GM12878 (cell line): Measurements from ENCODE around the gene HBA2. TPM values are rescaled to one million over a fixed set of nuclear protein-coding genes. Genes with fewer than 3 reads are reported as not detected.

Experiments
- ATAC-seq: fragments of 200-7000 bp; cut with Tn5 transposase; 3 replicates; pipeline ENCODE4 v1.9.1; 2020; ENCODE audit warnings: mild to moderate bottlenecking, moderate library complexity
- BruUV-seq: library from RNA; stranded (reverse); fragments of 400-500 nt; replicated peaks from 2 replicates; lab custom pipeline; 2021; lab: Mats Ljungman, UMichigan
- CTCF ChIA-PET: fragments of 300-600 bp; sonication (Branson Sonifier 250); formaldehyde crosslinking; extraction: SDS; loops from one replicate; lab custom pipeline; 2021; ENCODE audit warnings: inconsistent platforms; lab: Yijun Ruan, JAX
- POLR2A ChIA-PET: fragments of 350-600 bp; formaldehyde crosslinking; extraction: SDS; loops from one replicate; lab custom pipeline; 2021; ENCODE audit warnings: inconsistent platforms; lab: Charles Lee
- RAD21 ChIA-PET: fragments of 300-600 bp; sonication (Branson Sonifier 250); formaldehyde crosslinking; loops from one replicate; lab custom pipeline; 2023; ENCODE audit warnings: antibody characterized with exemption; ENCODE audit not compliant: unreplicated experiment; lab: Charles Lee
- SMC1A ChIA-PET: fragments of 300-600 bp; sonication (Branson Sonifier 250); formaldehyde crosslinking; loops from one replicate; lab custom pipeline; 2023; ENCODE audit not compliant: unreplicated experiment, uncharacterized antibody; lab: Charles Lee
- DNase-seq: peaks from one replicate; pipeline ENCODE4 v3.0.0-alpha.2; 2011; ENCODE audit warnings: low read depth, low spot score
- FAIRE-seq: peaks from 3 replicates; lab custom pipeline; 2011; peaks lifted over from hg19 to GRCh38; lab: Jason Lieb, UNC
- H2AFZ ChIP-seq: 2 replicates; pipeline ENCODE4 v1.6.0; 2011; ENCODE audit warnings: low read depth, low read length, control low read depth; ENCODE audit not compliant: control insufficient read depth
- H3K27ac ChIP-seq: 2 replicates; pipeline ENCODE4 v1.5.1; 2011; ENCODE audit warnings: control low read depth; ENCODE audit not compliant: control insufficient read depth, insufficient read depth
- H3K27me3 ChIP-seq, 2 experiments: replicated peaks in 1 of 2; 2 replicates each; pipeline versions ENCODE4 v1.6.0 to v1.6.1; 2011; ENCODE audit warnings: low read length in 1 of 2; ENCODE audit not compliant: control insufficient read depth in 2 of 2, insufficient read depth in 2 of 2
- H3K36me3 ChIP-seq, 2 experiments: 2 replicates each; pipeline ENCODE4 v1.5.1; 2011; ENCODE audit warnings: low read length in 1 of 2; ENCODE audit not compliant: control insufficient read depth in 2 of 2, insufficient read depth in 2 of 2
- H3K4me1 ChIP-seq: 2 replicates; pipeline ENCODE4 v1.6.1; 2011; ENCODE audit warnings: mild to moderate bottlenecking, low read length, moderate library complexity, mixed read lengths; ENCODE audit not compliant: control insufficient read depth, insufficient read depth
- H3K4me2 ChIP-seq: 2 replicates; pipeline ENCODE4 v1.6.0; 2011; ENCODE audit warnings: control low read depth; ENCODE audit not compliant: control insufficient read depth, insufficient read depth
- H3K4me3 ChIP-seq: fragments of 200-600 bp; sonication (generic); 2 replicates; pipeline ENCODE4 v1.5.1; 2016
- H3K79me2 ChIP-seq: 2 replicates; pipeline ENCODE4 v1.6.0; 2011; ENCODE audit warnings: low read length; ENCODE audit not compliant: control insufficient read depth, insufficient read depth
- H3K9ac ChIP-seq: 2 replicates; pipeline ENCODE4 v1.8.0; 2011; ENCODE audit warnings: low read length, control low read depth, mixed read lengths; ENCODE audit not compliant: control insufficient read depth, insufficient read depth
- H3K9me3 ChIP-seq: replicated peaks from 3 replicates; pipeline ENCODE4 v1.5.1; 2011; ENCODE audit warnings: mild to moderate bottlenecking, low read length; ENCODE audit not compliant: control insufficient read depth, insufficient read depth
- H4K20me1 ChIP-seq: 2 replicates; pipeline ENCODE4 v1.6.0; 2011; ENCODE audit not compliant: control insufficient read depth, insufficient read depth
- CHD1 ChIP-seq: IDR thresholded peaks from 2 replicates; pipeline ENCODE4 v1.6.1; 2012; ENCODE audit warnings: low read depth, low read length, improper control_type of control experiment
- DPF2 ChIP-seq: fragments of 450-650 bp; IDR thresholded peaks from 2 replicates; pipeline ENCODE4 v1.6.1; 2017; ENCODE audit warnings: mild to moderate bottlenecking
- E2F8 ChIP-seq: fragments of 450-650 bp; IDR thresholded peaks from 2 replicates; pipeline ENCODE4 v1.6.1; 2018; ENCODE audit warnings: mild to moderate bottlenecking, low read depth, moderate library complexity; ENCODE audit not compliant: partially characterized antibody
- FOXM1 ChIP-seq: IDR thresholded peaks from 2 replicates; pipeline ENCODE4 v1.6.1; 2012; ENCODE audit warnings: low read depth, mild to moderate bottlenecking, inconsistent platforms, low read length, moderate library complexity
- IKZF1 ChIP-seq: fragments of 450-650 bp; conservative IDR thresholded peaks from 2 replicates; pipeline ENCODE4 v1.6.1; 2017; ENCODE audit warnings: antibody characterized with exemption, mild to moderate bottlenecking
- RAD51 ChIP-seq: fragments of 450-650 bp; IDR thresholded peaks from 2 replicates; pipeline ENCODE4 v1.6.1; 2016; ENCODE audit warnings: moderate library complexity, mild to moderate bottlenecking, inconsistent platforms
- SIN3A ChIP-seq: IDR thresholded peaks from 2 replicates; pipeline ENCODE4 v1.6.1; 2012; ENCODE audit warnings: low read depth, low read length, improper control_type of control experiment
- TAF1 ChIP-seq: IDR thresholded peaks from 2 replicates; pipeline ENCODE4 v1.6.1; 2011; ENCODE audit warnings: mild to moderate bottlenecking, low read depth, low read length, borderline replicate concordance
- USF1 ChIP-seq: IDR thresholded peaks from 2 replicates; pipeline ENCODE4 v1.6.1; 2011; ENCODE audit warnings: borderline replicate concordance, low read depth, mild to moderate bottlenecking, moderate library complexity, mixed read lengths, low read length; ENCODE audit not compliant: insufficient read depth; ENCODE audit errors: extremely low read length
- ZZZ3 ChIP-seq: IDR thresholded peaks from 2 replicates; pipeline ENCODE4 v1.6.1; 2011; ENCODE audit warnings: low read depth; ENCODE audit not compliant: control insufficient read depth, insufficient read length
- WGBS: methylation state at CpG from one replicate; pipeline ENCODE4 v1.1.6; 2016; ENCODE audit warnings: low lambda C conversion rate; ENCODE audit not compliant: insufficient replicate concordance, insufficient coverage; ENCODE audit errors: missing lambda C conversion rate; 5-methylcytosine and 5-hydroxymethylcytosine counted together
- in situ Hi-C: fragments of 300-500 bp; cut with MboI; formaldehyde crosslinking; loops from 9 replicates; pipeline ENCODE4 v1.14.3; 2018; ENCODE audit warnings: mixed read lengths
- intact Hi-C: fragments of 100-400 bp; cut with micrococcal nuclease; formaldehyde crosslinking; loops from one replicate; pipeline ENCODE4 v1.14.2; 2022; ENCODE audit not compliant: unreplicated experiment
- polyA plus RNA-seq, 11 experiments: library from polyadenylated mRNA; depleted of rRNA in 4 of 11; unstranded in 6 of 11; stranded (reverse) in 5 of 11; fragments of >200 nt; fragmentation: Nextera tagmentation in 4 of 11; fragmentation: Illumina TruSeq in 1 of 11; extraction: Ambion mirVana in 4 of 11; extraction: Trizol in 1 of 11; gene quantifications; 1 replicate in 1 of 11; 2 replicates in 10 of 11; pipeline versions ENCODE4 v1.2.1 to v1.2.3, GENCODE V29; 2011 to 2016; ENCODE audit warnings: inconsistent platforms in 2 of 11, missing spikeins in 2 of 11, low read depth in 1 of 11
- total RNA-seq, 4 experiments: library from RNA; depleted of rRNA in 3 of 4; stranded (reverse); fragments of >200 nt in 3 of 4; fragmentation: Illumina TruSeq in 1 of 4; extraction: Trizol in 1 of 4; gene quantifications; 2 replicates each; pipeline versions ENCODE4 v1.2.1 to v1.2.3, GENCODE V29; 2013 to 2021
- TF ChIP-seq, protein P1 (sequence below): IDR thresholded peaks from 2 replicates; pipeline ENCODE4 v1.6.1; 2011; ENCODE audit warnings: mild to moderate bottlenecking, low read depth, low read length, moderate library complexity; ENCODE audit not compliant: insufficient replicate concordance
- TF ChIP-seq, protein P2 (sequence below): fragments of 450-650 bp; IDR thresholded peaks from 2 replicates; pipeline ENCODE4 v1.6.1; 2014; ENCODE audit warnings: mild to moderate bottlenecking

HBA2 gene
- total and polyA plus RNA-seq, 10 of the 15 experiments (the other 5 are each of a cell fraction or from before 2014, with no cell fraction given), result 0.30 to 0.96 (median 0.92) TPM; not detected in 7

DNA sequence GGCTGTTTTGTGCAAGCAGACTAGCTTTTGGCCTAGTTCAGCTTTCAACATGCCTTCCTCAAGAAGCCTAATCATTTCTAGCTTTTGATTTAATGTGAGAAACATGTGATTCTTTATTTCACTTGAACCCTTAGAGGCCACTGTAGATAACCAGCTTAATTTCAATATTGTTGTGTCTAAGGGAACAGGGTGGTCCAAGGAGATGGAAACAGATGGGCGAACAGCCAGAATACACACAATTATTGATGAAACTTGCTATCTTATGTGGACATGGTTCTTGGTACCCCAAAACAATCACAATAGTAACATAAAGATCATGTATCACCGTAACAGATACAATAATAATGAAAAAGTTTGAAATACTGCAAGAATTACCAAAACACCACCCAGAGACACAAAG lies 39.0 kb upstream of the HBA2 start:
- ATAC-seq (no peak), FAIRE-seq (no peak), DNase-seq (no peak)
- H4K20me1 ChIP-seq, result no peaks in the 10 kb centered on the region
- H3K4me1 ChIP-seq, result peaks cover 13% of the 10 kb centered on the region
- H3K79me2 ChIP-seq, result peaks cover 32% of the 10 kb centered on the region
- H3K4me3 ChIP-seq, result no peak overlapping the region
- H3K27me3 ChIP-seq, result no peaks in the 10 kb centered on the region
- intact Hi-C loops, result no loop called here
- 91% methylated on average over 2 of the region's 2 CpGs for WGBS
- no peaks in the 10 kb centered on the region; the same call in 2 of the 3 replicates for H3K9me3 ChIP-seq
- POLR2A ChIA-PET, result interaction anchor here (0.6 kb wide), 1 partner anchor 212 kb away, joined by 4 read pairs; no protein-coding TSS in a partner anchor
- TF ChIP-seq, protein P1, sequence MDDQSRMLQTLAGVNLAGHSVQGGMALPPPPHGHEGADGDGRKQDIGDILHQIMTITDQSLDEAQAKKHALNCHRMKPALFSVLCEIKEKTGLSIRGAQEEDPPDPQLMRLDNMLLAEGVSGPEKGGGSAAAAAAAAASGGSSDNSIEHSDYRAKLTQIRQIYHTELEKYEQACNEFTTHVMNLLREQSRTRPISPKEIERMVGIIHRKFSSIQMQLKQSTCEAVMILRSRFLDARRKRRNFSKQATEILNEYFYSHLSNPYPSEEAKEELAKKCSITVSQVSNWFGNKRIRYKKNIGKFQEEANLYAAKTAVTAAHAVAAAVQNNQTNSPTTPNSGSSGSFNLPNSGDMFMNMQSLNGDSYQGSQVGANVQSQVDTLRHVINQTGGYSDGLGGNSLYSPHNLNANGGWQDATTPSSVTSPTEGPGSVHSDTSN, result no peak
- TF ChIP-seq USF1 (no peak), RAD51 (no peak), E2F8 (no peak), SIN3A (no peak), FOXM1 (no peak), CHD1 (no peak), IKZF1 (no peak), ZZZ3 (no peak), DPF2 (no peak), TAF1 (no peak)
- TF ChIP-seq, protein P2, sequence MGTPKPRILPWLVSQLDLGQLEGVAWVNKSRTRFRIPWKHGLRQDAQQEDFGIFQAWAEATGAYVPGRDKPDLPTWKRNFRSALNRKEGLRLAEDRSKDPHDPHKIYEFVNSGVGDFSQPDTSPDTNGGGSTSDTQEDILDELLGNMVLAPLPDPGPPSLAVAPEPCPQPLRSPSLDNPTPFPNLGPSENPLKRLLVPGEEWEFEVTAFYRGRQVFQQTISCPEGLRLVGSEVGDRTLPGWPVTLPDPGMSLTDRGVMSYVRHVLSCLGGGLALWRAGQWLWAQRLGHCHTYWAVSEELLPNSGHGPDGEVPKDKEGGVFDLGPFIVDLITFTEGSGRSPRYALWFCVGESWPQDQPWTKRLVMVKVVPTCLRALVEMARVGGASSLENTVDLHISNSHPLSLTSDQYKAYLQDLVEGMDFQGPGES, result no peak
- in situ Hi-C loops, result no loop called here
- RAD21 ChIA-PET, result no interaction called here
- H3K4me2 ChIP-seq, result no peak overlapping the region
- CTCF ChIA-PET, result interaction anchor here (0.7 to 0.9 kb wide), 3 partner anchors 15 to 55 kb away, joined by 3 read pairs; no protein-coding TSS in a partner anchor
- SMC1A ChIA-PET, result interaction anchor here (1.0 to 1.7 kb wide), 3 partner anchors 16 to 68 kb away, joined by 3 to 4 read pairs (median 3); no protein-coding TSS in a partner anchor
- no peak overlapping the region for H2AFZ ChIP-seq
- H3K9ac ChIP-seq, result no peak overlapping the region
- H3K27ac ChIP-seq, result no peak overlapping the region
- no peaks in the 10 kb centered on the region; a peak in 1 of 4 replicates for H3K36me3 ChIP-seq
- BruUV-seq, result TSS peak; percentile 39
